ENCODE results near the gene ARHGAP29.

Gene ARHGAP29

GRCh38 chr1:94265011-94265422 lies 27.6 kb upstream of the ARHGAP29 start:
- no peak for DNase-seq (ENCODE audit: low read depth)

DNA sequence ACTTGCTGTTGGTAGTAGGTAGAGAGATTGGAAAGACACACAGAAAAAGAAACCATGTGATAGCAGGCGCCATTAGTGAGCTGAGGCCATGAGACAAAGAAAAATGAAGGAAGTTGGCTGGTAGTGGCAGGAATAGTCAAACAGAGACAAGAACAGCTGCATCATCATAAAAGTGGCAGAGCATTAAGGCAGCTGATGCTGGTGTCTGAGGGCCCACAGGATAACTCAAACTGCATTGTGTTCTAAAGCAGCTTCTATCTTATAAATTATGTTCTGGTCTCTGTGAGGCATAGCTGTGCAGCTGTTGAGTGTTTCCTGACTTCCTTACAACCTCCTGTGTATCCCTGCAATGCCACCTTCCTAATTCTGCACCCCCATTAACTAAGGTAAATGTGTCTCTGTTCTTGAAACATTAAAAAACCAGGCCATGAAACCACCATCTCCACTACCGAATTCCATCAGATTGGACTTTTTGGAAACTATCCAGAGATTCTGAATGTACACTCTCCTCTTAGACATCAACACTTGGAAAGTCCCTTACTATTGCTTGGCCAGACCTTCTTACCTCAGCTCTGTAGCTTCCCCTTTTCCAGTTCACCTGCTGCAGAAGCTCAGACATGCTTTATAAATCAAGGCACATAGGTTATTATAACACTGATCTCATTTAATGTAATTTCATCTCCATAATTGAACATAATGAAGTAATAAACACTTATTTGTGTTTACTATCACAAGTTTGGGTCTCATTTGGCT lies 23.4 kb upstream of the ARHGAP29 start:
- no peak for DNase-seq (ENCODE audit: low read depth)

DNA sequence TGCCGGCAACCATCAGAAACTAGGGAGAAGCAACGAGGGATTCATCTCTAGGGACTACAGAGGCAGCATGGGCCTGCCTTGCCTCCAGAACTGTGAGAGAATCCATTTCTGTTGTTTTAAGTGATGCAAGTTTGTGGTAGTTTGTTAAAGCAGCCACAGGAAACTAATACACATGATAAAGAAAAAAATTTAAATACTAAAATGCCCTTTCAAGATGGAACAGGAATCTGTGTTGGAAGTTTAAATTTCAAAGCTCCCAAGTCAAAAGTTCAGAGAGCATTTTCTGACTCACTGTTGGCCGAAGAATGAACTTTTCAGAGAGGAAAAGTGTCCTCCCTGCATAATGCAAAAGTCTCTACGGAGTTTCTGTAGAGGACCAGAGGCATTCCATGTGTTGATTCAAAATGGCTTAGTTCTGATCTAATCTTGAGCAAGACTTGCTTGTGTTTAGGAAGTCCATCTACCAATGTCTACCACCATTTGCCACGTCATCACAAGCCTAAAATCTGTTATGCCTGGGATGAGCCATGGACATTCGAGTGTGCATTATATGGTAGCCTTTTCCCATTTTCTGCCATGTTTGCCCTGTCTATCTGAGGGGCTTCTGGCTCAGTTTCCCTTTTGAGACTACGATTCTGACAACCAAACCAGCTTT lies 22.4 kb upstream of the ARHGAP29 start:
- no peak for DNase-seq (ENCODE audit: low read depth)

- DNase-seq (ENCODE audit: low read depth), result no peak
These were observed 21.5 kb upstream of the ARHGAP29 start for GRCh38 chr1:94258873-94259331.

DNA sequence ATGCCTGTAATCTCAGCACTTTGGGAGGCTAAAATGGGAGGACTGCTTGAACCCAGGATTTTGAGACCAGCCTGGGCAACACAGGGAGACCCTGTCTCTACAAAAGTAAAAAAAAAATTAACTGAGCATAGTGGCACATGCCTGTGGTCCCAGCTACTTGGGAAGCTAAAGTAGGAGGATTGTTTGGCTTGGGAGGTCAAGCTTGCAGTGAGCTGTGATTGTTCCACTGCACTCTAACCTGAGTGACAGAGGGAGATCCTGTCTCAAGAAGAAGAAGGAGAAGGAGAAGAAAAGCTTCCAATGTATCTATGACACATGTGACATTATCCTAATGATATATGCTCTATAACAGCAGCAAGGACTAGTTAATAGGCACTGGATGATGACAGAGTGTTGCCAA lies 20.1 kb upstream of the ARHGAP29 start:
- no peak for DNase-seq (ENCODE audit: low read depth)

DNA sequence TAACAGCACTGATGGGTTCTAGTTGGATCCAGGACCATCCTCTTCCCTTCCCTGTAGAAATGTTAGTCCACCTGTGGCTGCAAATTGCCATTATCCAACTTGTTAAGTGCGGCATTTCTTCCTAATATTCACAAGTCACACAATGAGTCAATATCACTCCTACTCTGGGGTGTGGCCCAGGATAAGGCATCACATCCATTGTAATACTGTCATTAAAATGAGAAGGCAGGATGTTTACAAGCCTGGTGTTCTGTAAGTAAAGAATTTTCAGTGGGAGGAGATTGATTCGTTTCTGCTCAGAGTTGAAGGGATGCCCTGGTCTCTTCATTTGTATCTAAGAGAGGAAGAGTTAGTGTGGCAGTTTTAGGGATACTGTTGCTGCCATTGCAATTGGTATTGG lies 18.1 kb upstream of the ARHGAP29 start:
- DNase-seq (ENCODE audit: low read depth), result no peak

GRCh38 chr1:94254073-94254810 lies 16.9 kb upstream of the ARHGAP29 start:
- no peak for DNase-seq (ENCODE audit: low read depth)

- DNase-seq (ENCODE audit: low read depth), result no peak
These were observed 16.2 kb upstream of the ARHGAP29 start for GRCh38 chr1:94253456-94254017.

DNA sequence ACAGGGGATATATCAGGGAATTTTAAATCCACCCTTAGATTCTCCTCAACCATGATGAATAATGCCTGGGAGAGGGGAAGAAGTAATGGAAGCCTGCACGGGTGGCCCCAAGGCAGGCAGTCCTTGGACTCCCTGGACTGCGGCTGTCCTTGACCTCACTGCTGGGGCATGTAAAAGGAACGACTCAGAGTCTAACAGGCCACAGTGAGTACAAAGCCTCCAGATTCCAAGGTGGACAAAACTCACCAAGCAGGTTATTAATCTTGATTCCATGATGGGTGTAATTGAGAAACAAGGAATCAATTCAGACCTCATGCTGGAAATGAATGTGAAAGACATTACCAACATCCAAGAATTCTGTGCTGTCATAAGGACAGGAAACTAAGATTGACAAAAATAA lies 13.0 kb upstream of the ARHGAP29 start:
- DNase-seq (ENCODE audit: low read depth), result no peak

DNA sequence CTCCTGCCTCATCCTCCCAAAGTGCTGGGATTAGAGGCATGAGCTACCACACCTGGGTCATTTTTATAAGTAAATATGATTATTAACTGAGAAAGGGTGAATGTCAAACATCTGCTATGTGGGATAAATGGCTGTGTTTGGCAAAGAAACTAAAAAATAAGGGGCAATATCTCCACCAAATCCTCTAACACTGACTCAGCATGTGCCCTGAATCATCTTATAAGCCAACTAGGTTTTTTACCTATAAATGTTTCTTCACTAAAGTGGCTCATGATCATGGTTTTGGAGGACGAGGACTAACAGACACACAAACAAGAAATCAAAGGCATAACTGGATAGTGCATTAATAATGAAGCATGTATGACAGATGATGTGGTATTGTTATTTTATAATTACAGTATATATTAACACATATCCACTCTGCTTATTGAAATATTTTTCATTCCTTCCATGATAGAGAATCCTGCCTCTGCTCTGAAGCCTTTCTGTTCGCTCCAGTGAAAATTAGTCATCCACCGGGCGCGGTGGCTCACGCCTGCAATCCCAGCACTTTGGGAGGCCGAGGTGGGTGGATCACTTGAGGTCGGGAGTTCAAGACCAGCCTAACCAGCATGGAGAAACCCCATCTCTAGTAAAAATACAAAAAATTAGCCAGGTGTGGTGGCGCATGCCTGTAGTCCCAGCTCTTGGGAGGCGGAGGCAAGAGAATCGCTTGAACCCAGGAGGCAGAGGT lies 11.7 kb upstream of the ARHGAP29 start:
- no peak for DNase-seq (ENCODE audit: low read depth)

- no peak for DNase-seq (ENCODE audit: low read depth)
These were observed 10.0 kb upstream of the ARHGAP29 start for GRCh38 chr1:94247138-94248094.

GRCh38 chr1:94246692-94247137 lies 9.3 kb upstream of the ARHGAP29 start:
- DNase-seq (ENCODE audit: low read depth), result no peak

GRCh38 chr1:94245747-94246438 lies 8.5 kb upstream of the ARHGAP29 start:
- DNase-seq (ENCODE audit: low read depth), result no peak

GRCh38 chr1:94244816-94245215 lies 7.4 kb upstream of the ARHGAP29 start:
- no peak for DNase-seq (ENCODE audit: low read depth)

GRCh38 chr1:94243665-94244064 lies 6.3 kb upstream of the ARHGAP29 start:
- DNase-seq (ENCODE audit: low read depth), result no peak

GRCh38 chr1:94240822-94241221 lies 3.4 kb upstream of the ARHGAP29 start:
- no peak for DNase-seq (ENCODE audit: low read depth)

GRCh38 chr1:94239796-94240195 lies 2.4 kb upstream of the ARHGAP29 start:
- no peak for DNase-seq (ENCODE audit: low read depth)

DNA sequence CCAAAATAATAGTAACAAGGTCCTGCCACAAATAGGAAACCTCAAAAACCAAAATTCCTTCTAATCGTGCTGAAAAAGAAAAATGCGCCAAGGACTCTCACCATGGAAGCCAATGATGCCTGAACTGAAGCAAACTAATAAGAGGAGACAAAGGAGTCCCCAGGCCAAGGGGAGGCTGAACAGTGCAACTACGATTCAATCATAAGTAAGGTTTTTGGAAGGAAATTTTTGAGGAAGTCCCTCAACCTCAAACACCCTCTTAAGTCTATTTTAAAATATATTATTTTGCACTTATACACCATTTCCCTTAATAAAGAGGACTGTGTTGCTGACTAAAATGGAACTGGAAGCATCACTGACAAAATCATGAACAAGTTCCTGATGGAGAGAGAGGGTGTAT lies 1.7 kb upstream of the ARHGAP29 start:
- DNase-seq (ENCODE audit: low read depth), result no peak

DNA sequence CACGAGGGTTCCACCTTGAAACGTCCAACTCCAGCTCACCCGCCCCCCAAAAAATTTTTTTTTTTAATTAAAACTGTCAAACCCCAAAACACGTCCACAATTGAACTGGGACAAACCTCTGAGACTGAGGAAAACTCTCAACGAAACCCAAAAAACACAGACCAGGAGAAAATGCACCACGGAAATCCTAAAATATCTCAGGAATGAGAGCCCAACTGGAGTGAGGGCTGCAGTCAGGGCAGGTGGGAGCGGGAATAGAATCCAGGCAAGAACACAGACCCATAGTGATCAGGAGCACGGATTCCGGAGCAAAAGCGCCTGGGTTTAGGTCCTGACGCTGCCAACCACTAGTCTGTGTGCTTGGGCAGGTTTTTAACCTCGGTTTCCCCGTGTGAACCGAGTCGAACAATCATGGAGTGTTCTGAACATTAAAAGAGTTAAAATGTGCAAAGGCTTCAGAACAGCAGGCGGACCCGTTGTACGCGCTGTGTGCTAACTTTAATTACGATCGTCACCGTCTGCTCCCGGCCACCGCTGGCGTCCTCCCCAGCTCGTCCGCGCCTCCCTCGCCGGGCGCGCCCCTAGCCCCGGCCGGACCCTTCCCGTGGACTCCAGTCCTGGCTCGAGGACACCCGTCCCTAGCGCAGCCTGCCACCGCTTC lies 624 bp downstream of the ARHGAP29 start:
- no peak for DNase-seq (ENCODE audit: low read depth)

Data from stimulated activated CD8-positive, alpha-beta memory T cell treated with anti-CD3 and anti-CD28 coated beads, Interleukin-15, amount 100 ng/mL, for 1 hour (primary cell).